ENCODE data around the gene UBL4B. TPM values are rescaled to one million over a fixed set of nuclear protein-coding genes. Genes with fewer than 3 reads are reported as not detected.
A peak's percentile ranks its signal among the peaks of the same experiment; 100 is the strongest.

UBL4B gene
- total RNA-seq, 1 donor from 2014 or later, result not detected

DNA sequence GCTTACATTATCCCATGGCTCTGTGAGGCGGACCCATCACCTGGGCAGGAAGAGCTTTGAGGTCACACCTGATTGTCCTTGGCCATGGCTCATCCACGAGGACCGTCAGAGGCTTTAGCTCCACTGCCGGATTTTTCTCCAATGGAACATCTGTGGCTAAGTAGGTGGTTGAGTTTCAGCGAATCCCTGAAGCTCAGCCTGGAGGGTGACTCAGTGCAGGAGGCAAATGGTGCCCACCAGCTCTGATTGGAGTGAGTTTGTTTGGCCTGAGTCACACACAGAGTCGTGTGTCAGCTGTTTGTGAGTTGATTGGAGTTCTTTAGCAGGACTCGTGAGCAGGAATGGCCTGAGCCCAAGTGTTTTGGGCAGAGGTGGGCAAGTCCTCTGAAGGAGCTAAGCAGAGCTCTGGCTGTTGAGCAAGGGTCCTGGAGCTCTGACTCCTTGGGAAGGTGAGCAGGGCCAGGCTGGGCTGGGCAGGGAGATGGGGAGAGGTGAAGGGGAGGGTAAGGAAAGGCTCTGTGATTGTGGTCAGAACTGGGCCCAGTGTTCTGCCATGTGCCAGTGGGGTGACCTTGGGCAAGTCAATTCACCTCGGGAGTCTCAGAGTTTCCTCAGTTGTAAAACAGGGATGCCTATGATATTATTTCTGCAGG is 40.0 kb downstream of the UBL4B start:
- peak; percentile 26 for DNase-seq (ENCODE audit: low read depth)

- DNase-seq (ENCODE audit: low read depth), result no peak
Observed at GRCh38 chr1:110153407-110153950, 41.2 kb downstream of the UBL4B start.

DNA sequence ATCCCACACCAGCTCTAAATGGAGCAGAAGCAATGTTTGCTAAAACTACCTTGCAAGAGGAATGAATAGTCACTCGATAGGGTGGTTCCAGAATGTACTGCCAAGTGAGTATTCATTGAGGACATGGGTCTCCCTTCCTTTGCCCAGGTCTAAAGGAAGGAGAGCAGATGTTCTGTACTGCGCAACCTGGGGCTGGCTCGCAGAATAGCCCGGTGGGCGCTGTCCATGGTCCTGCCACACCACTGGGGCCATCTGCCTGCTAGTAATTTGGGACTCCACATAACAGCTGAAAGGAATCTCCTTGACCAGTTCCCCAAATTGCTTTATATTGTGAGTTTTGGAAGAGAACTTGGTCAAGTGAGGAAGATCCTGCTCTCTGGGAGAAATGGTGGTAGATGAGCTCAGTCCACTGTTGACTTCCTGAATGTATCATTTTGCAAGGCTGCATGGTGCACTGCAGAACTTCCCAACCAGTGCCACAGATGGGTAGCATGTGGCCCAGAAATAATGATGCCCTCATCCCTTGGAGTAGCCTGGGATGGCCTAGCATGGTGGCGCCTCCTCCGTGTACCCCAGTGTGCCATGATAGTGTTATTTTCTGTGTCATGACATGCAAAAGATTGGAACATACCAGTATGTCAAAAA is 43.8 kb downstream of the UBL4B start:
- peak; percentile 31 for DNase-seq (ENCODE audit: low read depth)

- DNase-seq (ENCODE audit: low read depth), result no peak
Observed at GRCh38 chr1:110158261-110158660, 46.0 kb downstream of the UBL4B start.

- DNase-seq (ENCODE audit: low read depth), result no peak
Observed at GRCh38 chr1:110159168-110159567, 46.9 kb downstream of the UBL4B start.

DNA sequence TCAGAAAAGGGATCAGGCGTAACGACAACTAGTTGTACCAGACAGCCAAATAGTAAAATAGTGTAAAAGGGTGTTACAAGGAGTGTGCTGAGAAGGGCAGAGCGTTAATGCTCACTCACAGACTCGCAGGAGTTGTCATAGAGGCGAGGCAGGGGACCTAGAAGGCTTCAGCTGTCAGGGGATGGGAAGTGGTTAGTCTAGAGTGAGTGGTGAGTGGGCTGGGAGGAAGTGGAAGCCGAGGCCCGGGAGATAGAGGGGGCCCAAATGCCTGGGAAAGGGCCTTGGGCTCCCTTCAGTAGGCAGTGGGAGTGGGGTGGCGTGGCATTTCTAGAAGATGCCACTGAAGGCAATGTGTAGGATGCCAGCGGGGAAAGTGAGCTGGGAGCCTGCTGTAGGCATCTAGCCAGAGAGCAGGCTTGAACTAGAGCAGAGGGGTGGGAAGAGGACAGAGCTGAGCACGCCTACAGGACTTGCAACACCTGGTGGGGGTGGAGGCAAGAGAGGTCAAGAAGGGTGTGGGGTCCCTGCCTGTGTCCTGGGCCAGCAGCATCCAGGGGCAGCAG is 48.4 kb downstream of the UBL4B start:
- no peak for DNase-seq (ENCODE audit: low read depth)

DNA sequence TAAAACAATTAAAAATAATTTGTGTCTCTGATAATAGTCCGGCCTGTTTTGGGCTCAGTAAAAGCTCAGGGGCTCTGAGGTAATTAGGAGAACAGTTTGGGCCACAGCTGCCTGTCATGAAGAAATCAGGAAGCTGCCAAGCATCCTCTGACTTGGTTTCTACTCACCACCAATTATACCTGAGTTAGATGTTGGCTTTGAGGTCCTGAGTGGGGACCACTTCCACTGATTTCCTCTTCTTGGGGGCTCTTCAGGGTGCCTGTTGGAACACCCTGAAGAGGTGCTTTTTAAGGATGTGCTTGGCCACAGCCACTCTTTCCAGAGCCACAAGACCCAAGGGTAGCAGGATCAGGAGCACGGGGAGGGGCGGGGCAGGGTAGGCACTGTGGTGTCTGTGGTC is 48.9 kb downstream of the UBL4B start:
- DNase-seq (ENCODE audit: low read depth), result no peak

GRCh38 chr1:110161849-110162248 is 49.6 kb downstream of the UBL4B start:
- no peak for DNase-seq (ENCODE audit: low read depth)

Other genes with a start within 250 kb of the UBL4B start
- gene CSF1, start 201.6 kb upstream of the UBL4B start, total RNA-seq, result 39.2 and 51.3 TPM in 2 replicates
- gene AHCYL1, start 127.7 kb upstream of the UBL4B start, total RNA-seq, result 47.9 and 120 TPM in 2 replicates
- gene STRIP1, start 77.8 kb upstream of the UBL4B start, total RNA-seq, result 32.6 and 57.0 TPM in 2 replicates
- gene ALX3, start 41.8 kb upstream of the UBL4B start, total RNA-seq, result not detected in 2 replicates
- gene SLC6A17, start 38.1 kb downstream of the UBL4B start, total RNA-seq, result 0.35 and 0.45 TPM in 2 replicates
- gene KCNC4, start 97.9 kb downstream of the UBL4B start, total RNA-seq, result 2.6 and 15.2 TPM in 2 replicates
- gene RBM15, start 226.9 kb downstream of the UBL4B start, total RNA-seq, result 26.9 and 36.0 TPM in 2 replicates

All from renal cortical epithelial cell (primary cell).